Right renal cortex interstitium (tissue), 3 donors: ENCODE data around the gene PRR29. TPM values are rescaled to one million over a fixed set of nuclear protein-coding genes. Genes with fewer than 3 reads are reported as not detected.
"Not testable (repeated sequence)": the region's sequence is repeated elsewhere in the genome, so short reads cannot be mapped to it uniquely, and the experiment has no call there.

Experiments used
- DNase-seq, 3 donors: peaks; one replicate each; pipeline ENCODE4 v3.0.0-alpha.2; 2013; ENCODE audit warnings: low read depth in 3 of 3, low spot score in 2 of 3
- polyA plus RNA-seq, 3 donors: library from polyadenylated mRNA; unstranded; fragments of 120-200 nt; gene quantifications; one replicate each; pipeline ENCODE4 v1.2.1, GENCODE V29; 2013; ENCODE audit not compliant: insufficient read length in 3 of 3

Gene PRR29
- polyA plus RNA-seq, 3 donors, result 2.3 to 3.4 (median 2.9) TPM

GRCh38 chr17:63973930-63974593 is 24.1 kb upstream of the PRR29 start:
- no peak for DNase-seq

DNA sequence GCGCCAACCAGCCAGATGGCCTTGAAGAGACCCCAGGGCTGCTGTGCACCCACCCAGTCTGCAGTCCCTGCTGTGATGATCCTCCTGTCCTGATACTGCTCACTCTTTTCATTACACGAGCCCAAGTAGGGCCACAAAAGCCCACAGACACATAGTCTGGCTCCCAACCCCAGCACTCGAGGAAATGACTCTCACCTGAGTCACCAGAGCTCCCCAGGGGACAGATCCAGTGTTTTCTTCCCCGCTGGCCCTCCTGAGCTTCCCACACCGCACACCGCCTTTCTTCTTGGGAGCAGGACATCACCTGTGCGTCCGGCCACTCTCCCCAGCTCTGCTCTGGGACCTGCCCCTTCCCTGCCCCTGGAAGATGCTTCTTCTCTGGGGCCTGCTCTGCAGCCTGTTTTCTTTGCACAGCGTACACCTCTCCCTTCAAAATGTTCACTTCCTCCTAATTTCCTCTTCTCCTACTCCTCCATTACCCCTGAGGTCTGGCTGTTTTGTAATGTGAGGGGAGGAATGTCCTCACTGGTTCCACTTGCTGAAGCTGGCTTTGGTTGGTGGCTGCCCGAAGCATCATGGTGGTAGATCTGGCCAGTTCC is 23.5 kb upstream of the PRR29 start:
- DNase-seq, result no peak

GRCh38 chr17:63975541-63976092 is 22.5 kb upstream of the PRR29 start:
- DNase-seq, result no peak

DNA sequence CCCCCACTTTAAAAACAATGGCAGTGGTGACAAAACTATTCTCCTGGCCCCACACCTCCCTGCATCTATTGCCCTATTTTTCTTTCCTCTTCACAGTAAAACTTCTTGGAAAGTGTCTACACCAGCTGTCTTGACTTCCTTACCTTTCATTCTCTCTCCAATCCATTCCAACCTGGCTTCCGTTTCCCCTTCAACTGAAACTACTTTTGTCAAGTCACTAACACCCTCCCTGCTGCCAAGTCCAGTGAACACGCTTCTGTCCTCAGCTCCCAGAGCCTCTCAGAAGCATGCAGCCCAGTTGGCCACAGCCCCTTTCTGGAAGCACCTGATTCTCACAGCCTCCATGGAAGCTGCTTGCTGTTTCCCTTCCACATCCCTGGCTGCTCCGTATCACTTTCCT is 21.4 kb upstream of the PRR29 start:
- no peak for DNase-seq

DNA sequence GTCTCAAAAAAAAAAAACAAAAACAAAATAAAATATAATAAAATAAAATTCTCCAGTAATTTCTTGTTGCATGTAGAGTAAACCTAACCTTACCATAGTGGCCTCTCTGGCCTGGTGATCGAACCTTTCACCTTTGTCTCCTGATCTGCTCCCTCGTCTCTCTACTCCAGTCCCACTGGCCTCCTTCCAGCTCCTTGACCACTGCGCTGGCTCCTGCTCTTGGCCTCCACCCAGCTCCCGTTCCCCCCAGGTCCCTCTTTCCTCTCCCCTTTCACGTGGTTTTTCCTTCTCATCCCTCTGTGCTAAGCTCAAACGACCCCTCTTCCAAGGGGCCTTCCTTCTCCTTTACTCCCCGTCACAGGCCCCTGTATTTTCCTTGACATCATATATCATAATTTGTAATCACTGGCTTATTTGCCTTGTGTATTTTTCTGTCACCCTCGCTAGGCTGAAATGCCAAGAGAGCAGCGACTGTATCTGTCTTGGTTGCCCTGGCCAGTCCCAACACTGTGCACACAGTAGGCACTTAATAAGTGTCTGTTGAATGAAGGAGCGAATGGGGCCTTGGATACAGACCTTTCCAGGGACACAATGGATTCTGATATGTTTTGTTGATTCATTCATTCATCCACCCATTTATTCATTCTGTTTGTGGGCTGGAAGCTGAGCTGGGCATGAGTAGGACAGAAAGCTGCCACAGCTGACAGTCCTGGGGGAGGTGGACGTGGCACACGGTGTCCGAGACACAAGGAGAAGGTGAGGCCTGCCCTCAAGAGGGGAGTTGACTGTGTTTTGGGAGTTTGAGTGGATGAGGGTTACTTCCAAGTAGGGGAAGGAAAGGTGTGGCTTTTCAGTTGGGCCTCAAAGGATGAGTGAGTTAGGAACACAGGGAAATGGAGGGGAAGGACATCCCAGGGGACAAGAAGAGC is 19.6 kb upstream of the PRR29 start:
- DNase-seq, result no peak

- not testable (repeated sequence) for DNase-seq
These were observed 15.5 kb upstream of the PRR29 start for GRCh38 chr17:63982641-63983040.

DNA sequence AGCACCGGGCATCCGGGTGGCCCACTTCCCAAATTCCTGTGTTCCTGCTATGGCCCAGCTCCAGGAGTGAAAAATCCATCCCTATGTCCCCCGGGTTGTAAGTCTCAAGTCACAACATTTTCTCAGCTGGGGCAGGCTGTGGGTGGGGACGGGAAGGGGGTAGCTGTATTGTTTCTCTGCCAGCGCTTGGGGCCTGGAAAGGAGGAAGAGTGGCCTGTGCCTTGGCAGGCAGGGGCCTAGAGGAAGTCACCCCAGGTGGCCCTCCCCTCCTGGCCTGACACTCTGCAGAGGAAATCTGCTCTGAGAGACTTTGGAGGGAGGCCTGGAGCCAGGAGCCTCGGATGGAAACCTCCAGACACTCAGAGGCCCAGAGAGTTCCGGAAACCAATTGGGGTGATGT is 14.8 kb upstream of the PRR29 start:
- DNase-seq, result no peak

GRCh38 chr17:63984236-63984635 is 13.9 kb upstream of the PRR29 start:
- no peak for DNase-seq

DNA sequence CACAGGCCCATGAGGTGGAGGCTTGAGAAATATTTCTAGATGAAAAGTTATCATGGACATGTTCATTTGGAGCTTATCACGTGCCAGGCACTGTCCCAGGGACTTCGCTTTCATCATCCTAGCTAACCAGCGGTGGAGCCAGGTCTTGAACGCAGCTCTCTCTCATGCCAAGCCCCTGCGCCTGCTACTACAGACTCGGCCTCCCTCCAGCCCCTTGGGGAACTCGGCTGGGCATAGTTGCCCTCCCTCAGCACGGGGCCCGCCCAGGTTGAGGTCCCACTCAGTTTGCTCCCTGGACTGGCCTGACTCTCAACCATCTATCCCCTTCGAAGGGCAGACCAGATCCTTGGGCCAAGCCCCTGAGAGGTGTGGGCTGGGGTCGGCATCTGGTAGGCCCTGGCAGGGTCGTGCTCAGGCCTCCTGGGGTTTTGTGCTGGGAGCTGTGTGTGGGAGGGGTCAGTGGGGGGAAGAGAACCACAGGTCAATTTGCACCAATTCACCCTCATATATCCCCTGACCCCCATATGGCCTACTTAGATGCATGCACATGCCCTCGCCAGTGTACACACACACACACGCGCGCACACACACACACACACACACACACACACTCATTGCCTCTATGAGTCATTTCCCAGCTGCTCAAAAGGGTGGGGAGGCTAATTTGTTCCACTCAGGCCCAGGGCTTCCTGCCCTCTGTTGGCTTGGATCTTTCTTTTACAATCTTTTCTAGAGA is 13.3 kb upstream of the PRR29 start:
- no peak for DNase-seq

GRCh38 chr17:63985387-63986140 is 12.6 kb upstream of the PRR29 start:
- no peak for DNase-seq

DNA sequence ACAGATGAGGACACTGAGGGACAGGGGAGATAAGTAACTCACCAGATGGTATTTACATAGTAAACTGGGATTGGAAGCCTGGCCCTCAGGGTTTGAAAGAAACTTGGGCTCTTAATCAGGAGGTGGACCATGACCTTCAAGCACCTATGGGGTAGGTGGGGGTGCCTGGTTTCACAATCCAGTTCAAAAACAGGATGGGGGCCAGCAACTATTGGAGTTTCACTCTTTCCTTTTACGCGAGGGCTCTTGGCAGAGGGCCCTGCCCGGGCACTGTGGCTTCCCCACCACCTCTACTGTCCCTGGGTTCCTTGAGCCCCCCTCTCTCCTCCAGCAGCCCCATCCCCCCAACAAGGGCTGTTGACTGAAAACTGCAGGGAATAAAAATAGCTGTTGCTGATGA is 11.3 kb upstream of the PRR29 start:
- DNase-seq, result no peak

DNA sequence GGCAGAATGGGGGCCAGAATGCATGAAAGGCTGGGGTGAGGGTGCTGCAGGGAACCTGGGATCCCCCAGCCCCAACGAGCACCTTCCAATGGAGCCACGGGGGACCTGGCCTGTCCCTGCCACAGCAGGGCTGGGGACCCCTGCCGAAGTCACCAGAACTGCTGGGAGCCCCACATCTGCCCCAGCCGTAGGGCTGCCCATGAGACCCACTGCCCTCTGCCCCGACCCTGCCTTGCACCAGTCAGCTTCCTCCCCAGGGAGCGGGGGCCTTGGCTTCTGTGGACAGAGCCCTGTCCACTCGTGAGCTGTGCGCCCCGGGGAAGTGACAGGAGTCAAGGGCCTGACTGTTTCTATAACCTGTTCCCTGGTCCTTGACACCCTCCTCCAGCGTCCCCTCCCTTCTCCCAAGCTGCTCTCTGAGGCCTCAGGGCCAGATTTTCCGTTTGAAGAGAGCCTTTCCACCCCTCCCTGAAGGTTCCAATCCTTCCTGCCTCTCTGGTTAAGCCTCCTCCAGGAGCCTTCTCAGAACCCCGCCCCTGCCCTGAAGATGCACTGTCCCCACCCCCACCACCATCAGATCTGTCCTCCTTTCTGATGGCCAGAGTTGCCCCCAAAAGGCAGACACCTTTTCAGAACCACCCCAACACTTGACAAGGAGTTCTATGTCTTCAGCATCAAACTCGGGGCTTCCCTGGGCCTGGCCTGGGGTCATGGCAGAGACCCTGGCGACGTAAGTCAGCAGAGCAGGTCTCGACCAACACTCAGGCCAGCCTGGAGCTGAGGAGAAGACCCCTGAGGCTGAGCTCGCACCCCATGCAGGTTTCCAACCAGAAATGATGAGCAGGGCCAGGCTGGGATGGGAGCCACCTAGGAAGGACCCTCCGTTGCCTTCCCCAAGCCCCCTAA is 10.7 kb upstream of the PRR29 start:
- no peak for DNase-seq

DNA sequence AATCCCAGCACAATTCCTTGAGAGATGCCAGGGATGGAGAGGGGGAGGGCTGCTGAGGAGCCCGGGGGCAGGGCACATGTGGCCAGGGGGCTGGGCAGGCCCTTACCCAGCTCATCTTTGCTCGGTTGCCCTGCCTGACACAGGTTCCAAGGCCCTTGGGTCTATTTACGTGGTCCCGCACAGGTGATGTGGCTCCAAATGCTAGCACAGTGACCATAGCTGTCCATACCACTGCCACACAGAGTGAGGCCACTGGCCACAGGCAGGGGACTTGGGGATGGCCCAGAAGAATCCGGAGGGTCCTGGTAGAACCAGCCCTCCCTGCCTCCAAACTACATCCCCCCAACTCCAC is 10.0 kb upstream of the PRR29 start:
- DNase-seq, result no peak

- no peak for DNase-seq
These were observed 9.2 kb upstream of the PRR29 start for GRCh38 chr17:63988741-63989621.

DNA sequence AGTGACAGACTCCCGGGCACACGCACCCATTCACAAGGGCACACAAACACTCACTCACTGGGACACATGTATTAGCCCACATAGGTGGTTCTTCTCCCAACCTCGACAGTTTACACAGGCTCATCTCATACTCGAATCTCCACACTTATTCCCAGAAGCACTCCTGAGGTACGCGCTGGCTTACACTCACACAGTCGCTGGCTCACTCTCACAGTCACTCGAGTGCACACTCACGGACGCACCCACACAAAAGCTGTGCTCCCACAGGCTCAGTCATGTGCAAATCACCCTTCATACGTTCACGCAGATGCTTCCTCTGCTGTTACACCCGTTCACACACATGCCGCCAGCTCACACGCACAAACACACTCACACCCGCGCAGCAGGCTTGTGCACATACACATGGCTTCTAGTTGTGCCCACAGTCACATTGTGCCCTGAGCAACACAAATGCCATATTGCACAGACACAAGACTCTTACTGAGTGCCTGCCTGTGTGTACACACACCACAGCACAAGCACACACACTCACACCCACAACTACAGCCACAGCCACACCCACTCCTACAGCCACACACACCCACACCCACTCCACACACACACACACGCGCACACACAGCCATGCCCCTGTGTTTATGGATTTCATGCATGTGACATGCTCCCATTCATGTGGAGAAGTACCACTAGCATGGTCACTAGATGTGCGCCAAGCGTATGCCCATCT is 8.4 kb upstream of the PRR29 start:
- DNase-seq, result no peak

GRCh38 chr17:63991611-63992010 is 6.5 kb upstream of the PRR29 start:
- DNase-seq, result no peak

DNA sequence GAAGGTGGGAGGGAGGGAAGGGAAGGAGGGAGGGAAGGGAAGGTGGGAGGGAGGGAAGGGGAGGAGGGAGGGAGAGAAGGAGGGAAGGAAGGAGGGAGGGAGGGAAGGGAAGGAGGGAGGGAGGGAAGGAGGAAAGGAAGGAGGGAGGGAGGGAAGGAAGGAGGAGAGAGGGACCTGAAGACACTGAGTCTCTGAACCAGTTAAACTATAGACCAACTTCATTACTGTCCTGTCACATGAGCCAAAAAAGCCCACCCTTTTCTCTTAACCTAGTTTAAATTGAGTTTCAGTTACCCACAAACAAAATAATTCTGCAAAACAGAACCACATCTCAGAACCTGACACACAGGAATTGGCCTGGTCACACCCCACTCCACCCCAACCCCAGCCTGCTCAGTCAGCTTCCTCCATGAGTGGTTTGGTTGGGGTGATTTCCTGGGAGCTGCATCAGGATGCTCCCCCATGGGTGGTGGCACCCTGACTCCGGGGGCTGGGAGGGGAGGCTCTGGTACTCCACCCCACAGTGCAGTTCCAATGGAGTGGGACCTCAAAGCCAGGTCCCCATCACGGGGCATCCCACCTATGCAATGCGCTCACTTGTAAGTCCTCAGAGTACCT is 4.7 kb upstream of the PRR29 start:
- DNase-seq, result no peak
